A549 (cell line): ENCODE measurements around the gene MYH14.

Source experiments
- JUN ChIP-seq, 2 experiments: fragments of >200 bp; sonication (Bioruptor Twin); formaldehyde crosslinking; IDR thresholded peaks; 2 replicates in 1 of 2; 3 replicates in 1 of 2; pipeline ENCODE4 v1.6.1; 2016 to 2017
- POLR2A ChIP-seq: IDR thresholded peaks from 2 replicates; pipeline ENCODE4 v1.6.1; 2012; ENCODE audit warnings: mild to moderate bottlenecking, low read length
- TF ChIP-seq, protein P1 (sequence below): fragments of >200 bp; sonication (Bioruptor Twin); formaldehyde crosslinking; IDR thresholded peaks from 3 replicates; pipeline ENCODE4 v1.5.1; 2016

DNA sequence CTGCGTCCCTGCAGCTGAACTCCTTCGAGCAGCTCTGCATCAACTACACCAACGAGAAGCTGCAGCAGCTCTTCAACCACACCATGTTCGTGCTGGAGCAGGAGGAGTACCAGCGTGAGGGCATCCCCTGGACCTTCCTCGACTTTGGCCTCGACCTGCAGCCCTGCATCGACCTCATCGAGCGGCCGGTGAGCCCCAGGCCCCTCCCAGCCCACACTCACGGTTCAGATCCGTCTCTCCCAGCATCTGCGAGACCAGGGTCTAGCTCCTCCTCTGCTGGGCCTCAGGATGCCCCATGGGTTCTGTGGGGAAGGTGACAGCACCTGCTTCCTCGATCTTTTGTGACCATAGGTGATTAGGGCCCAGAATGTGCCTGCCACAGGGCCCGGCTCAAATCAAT, 46.2 kb downstream of the MYH14 start:
- TF ChIP-seq, protein P1, sequence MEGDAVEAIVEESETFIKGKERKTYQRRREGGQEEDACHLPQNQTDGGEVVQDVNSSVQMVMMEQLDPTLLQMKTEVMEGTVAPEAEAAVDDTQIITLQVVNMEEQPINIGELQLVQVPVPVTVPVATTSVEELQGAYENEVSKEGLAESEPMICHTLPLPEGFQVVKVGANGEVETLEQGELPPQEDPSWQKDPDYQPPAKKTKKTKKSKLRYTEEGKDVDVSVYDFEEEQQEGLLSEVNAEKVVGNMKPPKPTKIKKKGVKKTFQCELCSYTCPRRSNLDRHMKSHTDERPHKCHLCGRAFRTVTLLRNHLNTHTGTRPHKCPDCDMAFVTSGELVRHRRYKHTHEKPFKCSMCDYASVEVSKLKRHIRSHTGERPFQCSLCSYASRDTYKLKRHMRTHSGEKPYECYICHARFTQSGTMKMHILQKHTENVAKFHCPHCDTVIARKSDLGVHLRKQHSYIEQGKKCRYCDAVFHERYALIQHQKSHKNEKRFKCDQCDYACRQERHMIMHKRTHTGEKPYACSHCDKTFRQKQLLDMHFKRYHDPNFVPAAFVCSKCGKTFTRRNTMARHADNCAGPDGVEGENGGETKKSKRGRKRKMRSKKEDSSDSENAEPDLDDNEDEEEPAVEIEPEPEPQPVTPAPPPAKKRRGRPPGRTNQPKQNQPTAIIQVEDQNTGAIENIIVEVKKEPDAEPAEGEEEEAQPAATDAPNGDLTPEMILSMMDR = no peak
- TF ChIP-seq POLR2A (no peak), JUN (IDR thresholded peaks at IDR 0.05) (no peak)
